Measurements from ENCODE around the gene CCDC158. TPM values are rescaled to one million over a fixed set of nuclear protein-coding genes. Genes with fewer than 3 reads are reported as not detected.
"Not testable (repeated sequence)": the region's sequence is repeated elsewhere in the genome, so short reads cannot be mapped to it uniquely, and the experiment has no call there.

The CCDC158 gene
- total RNA-seq, 1 donor from 2014 or later: 0.81 TPM

DNA sequence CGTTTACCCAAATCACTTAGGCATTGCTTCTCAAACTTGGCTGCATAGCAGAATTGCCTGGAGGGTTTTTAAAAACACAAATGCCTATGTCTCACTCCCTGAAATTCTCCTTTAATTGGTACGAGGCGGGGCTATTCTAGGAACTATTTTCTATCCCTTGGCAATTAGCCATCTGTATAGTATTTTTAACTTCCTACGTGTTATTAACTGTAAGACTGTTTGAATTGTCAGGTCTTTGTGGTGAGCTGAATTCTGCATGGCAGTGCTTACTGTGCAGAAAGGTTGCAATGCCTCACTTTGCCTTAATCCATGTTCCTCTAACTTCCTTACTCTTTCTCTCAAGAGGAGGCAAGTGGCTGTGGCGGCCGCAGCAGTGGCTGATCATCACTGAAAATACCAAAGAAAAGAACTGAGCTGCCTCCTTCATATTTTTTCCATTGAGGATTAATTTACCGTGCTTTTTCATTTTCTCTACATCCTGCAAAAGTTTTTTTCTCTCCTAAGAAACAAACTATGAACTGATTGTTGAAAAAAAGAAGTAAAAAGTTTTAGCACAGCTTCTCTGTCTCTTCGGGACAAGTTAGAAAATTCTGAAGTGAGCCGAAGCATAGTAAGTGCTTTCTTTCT, 14.1 kb upstream of the CCDC158 start, which contains the start of gene SHROOM3:
Gene SHROOM3 (plus strand): TSS at position 329 of the 627 bp plus-strand sequence. CDS start 824 bp downstream, outside the sequence.
- no peak for DNase-seq (ENCODE audit: low spot score)
- intact Hi-C loops (cut with DNase I): loop anchor here (5.0 to 10.0 kb wide), 3 partner anchors 258 to 770 kb away; no protein-coding TSS in a partner anchor

- intact Hi-C loops (cut with DNase I): loop anchor here (2.0 to 10.0 kb wide), 4 partner anchors 74 to 774 kb away; no protein-coding TSS in a partner anchor
- DNase-seq (ENCODE audit: low spot score): no peak
Measured at GRCh38 chr4:76430519-76431388, 9.8 kb upstream of the CCDC158 start.

DNA sequence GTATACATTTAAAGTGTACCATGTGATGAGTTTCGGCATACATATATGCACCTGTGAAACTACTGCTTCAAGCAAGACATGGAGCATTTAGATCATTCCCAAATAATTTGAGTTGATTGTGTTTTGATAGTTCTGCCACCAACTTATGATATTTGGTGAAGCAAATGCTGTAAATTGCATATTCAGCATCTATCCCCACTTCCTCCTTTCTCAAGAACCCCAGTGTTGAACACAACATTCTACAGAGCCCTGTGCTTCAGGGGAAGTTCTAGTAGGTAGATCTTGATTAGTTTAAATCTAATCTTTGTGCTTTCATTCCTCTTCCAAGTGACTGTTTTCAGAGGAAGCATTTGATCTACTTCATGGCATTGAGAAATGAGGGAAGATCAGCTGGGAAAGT, 8.7 kb upstream of the CCDC158 start:
- intact Hi-C loops (cut with DNase I): loop anchor here (2.0 to 10.0 kb wide), 5 partner anchors 75 to 775 kb away; no protein-coding TSS in a partner anchor
- no peak for DNase-seq (ENCODE audit: low spot score)

DNA sequence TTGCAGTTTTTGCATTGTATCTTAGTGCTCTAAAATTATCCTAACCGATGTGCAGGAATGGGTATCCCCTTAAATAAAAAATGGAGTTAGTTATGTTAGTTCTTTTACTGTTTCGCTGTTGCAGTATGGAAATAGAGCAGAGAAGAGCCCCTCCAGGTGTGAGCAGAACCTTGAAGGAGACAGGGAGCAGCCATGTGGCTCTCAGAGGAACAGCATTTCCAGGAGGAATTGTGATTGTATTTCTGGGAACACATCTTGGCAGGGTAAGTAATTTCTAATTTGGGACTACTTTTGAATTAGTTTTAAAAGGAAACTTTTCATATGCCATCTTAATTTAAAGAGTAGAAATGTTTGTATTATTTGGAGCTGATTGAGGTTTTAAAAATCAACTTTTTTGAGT, 5.3 kb upstream of the CCDC158 start:
- no peak for DNase-seq (ENCODE audit: low spot score)
- intact Hi-C loops (cut with DNase I): loop anchor here (5.0 kb wide), 1 partner anchor 166 kb away; no protein-coding TSS in a partner anchor

DNA sequence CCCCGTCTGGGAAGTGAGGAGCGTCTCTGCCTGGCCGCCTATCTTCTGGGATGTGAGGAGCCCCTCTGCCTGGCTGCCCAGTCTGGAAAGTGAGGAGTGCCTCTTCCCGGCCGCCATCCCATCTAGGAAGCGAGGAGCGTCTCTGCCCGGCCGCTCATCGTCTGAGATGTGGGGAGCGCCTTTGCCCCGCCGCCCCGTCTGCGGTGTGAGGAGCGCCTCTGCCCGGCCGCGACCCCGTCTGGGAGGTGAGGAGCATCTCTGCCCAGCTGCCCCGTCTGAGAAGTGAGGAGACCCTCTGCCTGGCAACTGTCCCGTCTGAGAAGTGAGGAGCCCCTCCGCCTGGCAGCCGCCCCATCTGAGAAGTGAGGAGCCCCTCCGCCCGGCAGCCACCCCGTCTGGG, 2.2 kb upstream of the CCDC158 start:
- intact Hi-C loops (cut with DNase I): loop anchor here (5.0 kb wide), 1 partner anchor 116 kb away; the partner anchor contains the start of gene STBD1
- DNase-seq (ENCODE audit: low spot score): not testable (repeated sequence)

DNA sequence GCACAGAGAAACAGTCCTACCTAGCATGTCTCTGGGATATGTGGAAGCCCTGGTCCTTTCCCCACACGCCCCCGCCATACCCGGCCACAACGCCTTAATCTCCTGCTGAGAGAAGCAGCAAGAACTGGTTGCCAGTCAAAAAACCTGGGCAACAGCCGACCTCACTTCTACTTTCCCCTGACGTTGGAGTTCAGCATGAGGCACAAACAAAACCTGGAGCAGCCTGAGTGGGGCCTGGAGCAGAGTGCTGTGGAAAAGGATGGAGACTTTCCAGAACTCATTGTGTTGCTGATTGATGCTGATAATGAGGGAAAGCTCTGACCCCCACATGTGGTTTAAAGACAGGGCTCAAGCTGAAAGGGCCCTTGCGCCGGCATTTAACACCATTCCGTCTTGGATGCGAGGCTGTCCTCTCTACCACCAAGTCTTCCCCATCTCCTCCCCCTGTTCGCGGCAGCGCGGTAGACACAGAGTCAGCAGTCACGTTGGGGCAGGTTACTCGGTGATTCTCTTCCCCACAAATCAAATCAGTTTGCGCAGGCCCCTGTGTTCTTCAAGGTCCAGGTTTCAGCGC, 666 bp downstream of the CCDC158 start:
- intact Hi-C loops (cut with DNase I): loop anchor here (5.0 kb wide), 1 partner anchor 113 kb away; the partner anchor contains the start of gene STBD1
- no peak for DNase-seq (ENCODE audit: low spot score)

GRCh38 chr4:76410636-76411035, 10.3 kb downstream of the CCDC158 start:
- DNase-seq (ENCODE audit: low spot score): no peak
- intact Hi-C loops (cut with DNase I): no loop called here

DNA sequence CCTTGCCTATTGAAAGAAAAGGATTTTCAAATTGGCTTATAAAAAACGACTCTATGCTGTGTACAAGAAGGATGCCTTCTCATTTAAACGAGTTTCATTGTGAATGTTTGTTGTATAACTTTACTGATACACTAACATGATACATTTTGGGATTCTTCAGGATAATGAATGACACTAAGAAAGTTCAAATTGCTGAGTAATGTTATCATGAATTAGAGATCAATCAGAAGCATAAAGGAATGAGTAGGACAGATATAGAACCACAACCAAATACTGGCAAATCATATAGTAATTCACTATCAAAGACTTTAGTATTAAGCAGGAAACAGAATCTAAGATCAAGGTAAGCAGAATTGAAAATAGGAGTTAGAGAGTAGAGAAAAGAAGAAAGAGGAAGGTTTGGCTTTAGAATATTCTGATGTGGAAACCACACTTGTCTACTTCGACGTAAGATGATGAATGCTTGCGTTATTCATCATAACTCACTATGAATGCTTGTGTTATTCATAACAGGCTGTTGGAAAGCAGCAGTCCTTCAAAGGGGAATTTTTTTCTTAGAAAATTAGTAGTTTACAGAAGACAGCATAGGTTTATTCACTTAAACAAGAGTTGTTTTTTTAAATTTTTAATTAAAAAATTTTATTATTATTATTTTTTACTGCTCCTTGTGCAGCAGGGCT, 13.4 kb downstream of the CCDC158 start:
- DNase-seq (ENCODE audit: low spot score): no peak
- intact Hi-C loops (cut with DNase I): no loop called here

DNA sequence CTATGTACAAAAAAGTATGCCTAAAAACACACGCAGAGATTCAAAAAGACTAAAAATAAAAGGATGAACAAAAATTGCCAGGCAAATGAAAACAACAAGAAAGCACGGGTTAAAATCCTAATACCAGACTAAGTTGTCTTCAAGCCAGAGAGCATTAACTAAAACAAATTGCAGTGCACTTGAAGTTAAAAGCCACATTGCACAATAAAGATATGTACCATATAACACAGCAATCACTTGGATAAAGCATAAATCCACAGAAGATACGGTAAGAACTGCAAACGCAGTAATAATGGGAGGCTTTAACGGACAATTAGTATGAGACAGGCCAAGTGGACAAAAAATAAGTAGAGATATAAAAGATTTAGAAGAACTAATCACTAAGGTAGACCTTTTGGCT, 14.9 kb downstream of the CCDC158 start:
- intact Hi-C loops (cut with DNase I): no loop called here
- DNase-seq (ENCODE audit: low spot score): no peak

DNA sequence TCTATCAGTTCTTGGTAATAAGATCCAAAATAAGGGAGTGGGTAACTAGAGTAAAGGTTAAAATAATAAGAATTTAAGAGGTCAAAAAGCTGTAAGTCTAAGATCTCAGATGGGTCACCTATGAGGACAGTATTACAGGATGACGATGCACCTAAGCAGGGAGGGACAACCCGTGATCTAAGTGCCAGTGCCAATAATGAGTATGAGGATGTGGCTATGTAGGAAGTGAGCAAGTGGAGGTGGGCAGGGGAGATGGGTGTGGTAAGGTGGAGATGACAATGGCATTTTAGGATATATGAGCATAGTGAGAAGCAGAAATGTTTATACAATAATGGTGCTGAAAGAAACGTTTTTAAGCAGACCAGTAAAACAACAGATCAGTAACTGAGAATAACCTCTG, 19.3 kb downstream of the CCDC158 start:
- intact Hi-C loops (cut with DNase I): no loop called here
- DNase-seq (ENCODE audit: low spot score): no peak

- no peak for DNase-seq (ENCODE audit: low spot score)
- intact Hi-C loops (cut with DNase I): no loop called here
Measured at GRCh38 chr4:76388160-76388908, 32.6 kb downstream of the CCDC158 start.

- DNase-seq (ENCODE audit: low spot score): no peak
- intact Hi-C loops (cut with DNase I): no loop called here
Measured at GRCh38 chr4:76386566-76387305, 34.2 kb downstream of the CCDC158 start.

DNA sequence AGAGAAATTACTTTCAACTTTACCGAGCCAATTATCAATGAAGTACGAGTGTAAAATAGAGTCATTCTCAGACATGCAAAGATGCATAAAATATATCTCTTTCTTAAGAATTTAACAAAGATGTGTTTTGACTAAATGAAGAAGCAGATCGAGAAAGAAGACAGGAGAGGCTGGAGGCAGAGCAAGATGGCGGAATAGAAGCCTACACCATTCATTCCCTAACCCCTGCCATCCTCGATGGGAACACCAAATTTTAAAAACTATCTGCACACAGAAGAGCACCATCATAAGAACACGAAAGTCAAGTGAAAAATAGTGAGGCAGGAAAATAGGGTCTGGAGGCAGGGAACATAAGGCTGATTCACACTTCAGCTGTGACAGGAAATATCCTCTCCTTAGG, 35.0 kb downstream of the CCDC158 start:
- intact Hi-C loops (cut with DNase I): no loop called here
- DNase-seq (ENCODE audit: low spot score): no peak

- no peak for DNase-seq (ENCODE audit: low spot score)
- intact Hi-C loops (cut with DNase I): no loop called here
Measured at GRCh38 chr4:76384052-76384451, 36.9 kb downstream of the CCDC158 start.

- intact Hi-C loops (cut with DNase I): no loop called here
- no peak for DNase-seq (ENCODE audit: low spot score)
Measured at GRCh38 chr4:76383001-76383400, 37.9 kb downstream of the CCDC158 start.

DNA sequence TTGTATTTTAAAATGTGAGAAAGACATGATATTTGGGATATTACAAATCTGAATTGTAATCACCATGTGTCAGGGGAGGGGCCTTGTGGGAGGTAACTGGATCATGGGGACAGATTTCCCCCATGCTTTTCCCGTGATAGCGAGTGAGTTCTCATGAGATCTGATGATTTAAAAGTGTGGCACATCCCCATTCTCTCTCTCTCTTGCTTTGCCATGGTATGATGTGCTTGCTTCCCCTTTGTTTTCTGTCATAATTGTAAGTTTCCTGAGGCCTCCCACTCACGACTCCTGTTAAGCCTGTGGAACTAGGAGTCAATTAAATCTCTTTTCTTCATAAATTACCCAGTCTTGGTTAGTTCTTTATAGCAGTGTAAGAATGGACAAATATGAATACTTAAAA, 39.0 kb downstream of the CCDC158 start:
- intact Hi-C loops (cut with DNase I): no loop called here
- DNase-seq (ENCODE audit: low spot score): no peak

GRCh38 chr4:76380561-76380960, 40.4 kb downstream of the CCDC158 start:
- intact Hi-C loops (cut with DNase I): no loop called here
- DNase-seq (ENCODE audit: low spot score): no peak

GRCh38 chr4:76377911-76378310, 43.0 kb downstream of the CCDC158 start:
- no peak for DNase-seq (ENCODE audit: low spot score)
- intact Hi-C loops (cut with DNase I): loop anchor here (2.0 kb wide), 1 partner anchor 195 kb away; no protein-coding TSS in a partner anchor
